WTC11 (cell line): Measurements from ENCODE around the gene POLE4. TPM values are rescaled to one million over a fixed set of nuclear protein-coding genes. Genes with fewer than 3 reads are reported as not detected.

Experiments used
- ATAC-seq: fragments of 200-7000 bp; cut with Tn5 transposase; 2 replicates; pipeline ENCODE4 v1.10.0; 2021; ENCODE audit warnings: mild to moderate bottlenecking, moderate library complexity
- CTCF ChIA-PET: fragments of 300-600 bp; sonication (Branson Sonifier 250); formaldehyde crosslinking; loops from one replicate; lab custom pipeline; 2021; ENCODE audit warnings: antibody characterized with exemption; lab: Charles Lee
- POLR2A ChIA-PET: fragments of 350-600 bp; sonication (Branson Sonifier 250); formaldehyde crosslinking; loops from one replicate; lab custom pipeline; 2021; ENCODE audit warnings: antibody characterized with exemption; lab: Charles Lee
- DNase-seq: peaks from one replicate; pipeline ENCODE4 v3.0.0; 2021; ENCODE audit warnings: low spot score
- H3K27ac Mint-ChIP-seq: 2 replicates; pipeline ENCODE4 v1.8.0; 2021; ENCODE audit warnings: mixed read lengths
- H3K27me3 Mint-ChIP-seq: 2 replicates; pipeline ENCODE4 v1.8.0; 2021; ENCODE audit warnings: low read depth, mild to moderate bottlenecking, moderate library complexity, mixed read lengths
- H3K36me3 Mint-ChIP-seq: 2 replicates; pipeline ENCODE4 v1.8.0; 2021; ENCODE audit warnings: mixed read lengths
- H3K4me1 Mint-ChIP-seq: 2 replicates; pipeline ENCODE4 v1.8.0; 2022; ENCODE audit warnings: mixed read lengths
- H3K4me3 Mint-ChIP-seq: 2 replicates; pipeline ENCODE4 v1.8.0; 2021; ENCODE audit warnings: mild to moderate bottlenecking, moderate library complexity, mixed read lengths
- H3K9me3 Mint-ChIP-seq: 2 replicates; pipeline ENCODE4 v1.8.0; 2021; ENCODE audit warnings: mixed read lengths
- EMX1 ChIP-seq: fragments of 250-450 bp; sonication (Bioruptor Pico); IDR thresholded peaks from 2 replicates; pipeline ENCODE4 v1.8.0; 2021; ENCODE audit warnings: mild to moderate bottlenecking
- FOXP1 ChIP-seq: sonication (generic); formaldehyde crosslinking; IDR thresholded peaks from 2 replicates; pipeline ENCODE4 v1.8.0; 2022; ENCODE audit warnings: missing genetic modification reagents, mild to moderate bottlenecking, moderate library complexity, borderline replicate concordance
- GRHL2 ChIP-seq: fragments of 250-450 bp; sonication (Bioruptor Pico); IDR thresholded peaks from 2 replicates; pipeline ENCODE4 v1.8.0; 2022; ENCODE audit warnings: mild to moderate bottlenecking, moderate library complexity; ENCODE audit not compliant: insufficient replicate concordance, severe bottlenecking
- JAZF1 ChIP-seq: fragments of 250-450 bp; sonication (Bioruptor Pico); IDR thresholded peaks from 2 replicates; pipeline ENCODE4 v1.9.0; 2021; ENCODE audit warnings: moderate library complexity, mild to moderate bottlenecking, inconsistent platforms
- KAT7 ChIP-seq: sonication (generic); formaldehyde crosslinking; IDR thresholded peaks from 2 replicates; pipeline ENCODE4 v1.8.1; 2023; ENCODE audit warnings: missing genetic modification reagents, mild to moderate bottlenecking, borderline replicate concordance
- NFYB ChIP-seq: sonication (generic); formaldehyde crosslinking; conservative IDR thresholded peaks from 2 replicates; pipeline ENCODE4 v1.8.0; 2022; ENCODE audit warnings: low read depth, missing genetic modification reagents
- NR3C1 ChIP-seq: sonication (generic); formaldehyde crosslinking; conservative IDR thresholded peaks from 2 replicates; pipeline ENCODE4 v1.8.1; 2023; ENCODE audit warnings: low read depth, mild to moderate bottlenecking, missing genetic modification reagents
- OVOL2 ChIP-seq: fragments of 250-450 bp; sonication (Bioruptor Pico); IDR thresholded peaks from 2 replicates; pipeline ENCODE4 v1.9.0; 2021; ENCODE audit warnings: mild to moderate bottlenecking, borderline replicate concordance
- RELA ChIP-seq: sonication (generic); formaldehyde crosslinking; IDR thresholded peaks from 2 replicates; pipeline ENCODE4 v1.8.1; 2022; ENCODE audit warnings: missing genetic modification reagents, mild to moderate bottlenecking, borderline replicate concordance
- SOX15 ChIP-seq: fragments of 250-450 bp; sonication (Bioruptor Pico); IDR thresholded peaks from 2 replicates; pipeline ENCODE4 v1.9.0; 2021; ENCODE audit warnings: mild to moderate bottlenecking
- SP1 ChIP-seq: sonication (generic); formaldehyde crosslinking; conservative IDR thresholded peaks from 2 replicates; pipeline ENCODE4 v1.8.1; 2022; ENCODE audit warnings: missing genetic modification reagents
- ZNF138 ChIP-seq: sonication (generic); formaldehyde crosslinking; conservative IDR thresholded peaks from 2 replicates; pipeline ENCODE4 v1.8.1; 2022; ENCODE audit warnings: mild to moderate bottlenecking, moderate library complexity, missing genetic modification reagents
- ZNF232 ChIP-seq: sonication (generic); formaldehyde crosslinking; IDR thresholded peaks from 2 replicates; pipeline ENCODE4 v1.8.0; 2022; ENCODE audit warnings: mild to moderate bottlenecking, missing genetic modification reagents
- ZNF671 ChIP-seq: fragments of 250-450 bp; sonication (Bioruptor Pico); IDR thresholded peaks from 2 replicates; pipeline ENCODE4 v1.8.0; 2021; ENCODE audit warnings: mild to moderate bottlenecking
- total RNA-seq: library from RNA; stranded (reverse); gene quantifications from 3 replicates; pipeline ENCODE4 v1.2.3, GENCODE V29; 2021
- TF ChIP-seq, protein P1 (sequence below): sonication (generic); formaldehyde crosslinking; IDR thresholded peaks from 2 replicates; pipeline ENCODE4 v1.8.0; 2023; ENCODE audit warnings: missing genetic modification reagents, mild to moderate bottlenecking, borderline replicate concordance
- TF ChIP-seq, protein P2 (sequence below): sonication (generic); formaldehyde crosslinking; IDR thresholded peaks from 2 replicates; pipeline ENCODE4 v1.8.0; 2022; ENCODE audit warnings: mild to moderate bottlenecking, missing genetic modification reagents
- TF ChIP-seq, protein P3 (sequence below): sonication (generic); formaldehyde crosslinking; IDR thresholded peaks from 2 replicates; pipeline ENCODE4 v1.8.1; 2022; ENCODE audit warnings: mild to moderate bottlenecking, missing genetic modification reagents, moderate library complexity, borderline replicate concordance
- TF ChIP-seq, protein P4 (sequence below): sonication (generic); formaldehyde crosslinking; IDR thresholded peaks from 2 replicates; pipeline ENCODE4 v1.8.0; 2022; ENCODE audit warnings: missing genetic modification reagents
- TF ChIP-seq, protein P5 (sequence below): sonication (generic); formaldehyde crosslinking; conservative IDR thresholded peaks from 2 replicates; pipeline ENCODE4 v1.8.1; 2022; ENCODE audit warnings: mild to moderate bottlenecking, missing genetic modification reagents

The POLE4 gene
- total RNA-seq, 1 experiment from 2014 or later, result 31.5 TPM

DNA sequence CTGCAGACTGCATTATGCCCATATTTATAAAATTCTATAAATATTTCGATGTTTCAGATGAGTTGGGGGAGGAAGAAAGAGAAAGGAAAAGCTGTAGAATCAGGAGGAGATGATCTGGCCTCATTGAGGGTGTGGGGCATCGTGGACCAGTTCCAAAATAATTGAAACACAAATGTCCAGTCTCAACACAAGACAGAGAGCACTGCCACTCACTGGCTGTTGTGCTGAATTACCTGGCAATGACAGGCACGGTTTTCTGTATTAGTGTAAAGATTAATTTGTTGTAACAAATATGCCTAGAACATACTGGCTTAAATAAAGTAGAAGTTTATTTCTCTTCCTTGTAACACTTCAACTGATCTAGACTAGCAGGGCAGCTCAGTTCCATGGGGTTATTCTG is 24.1 kb downstream of the POLE4 start:
- ChIA-PET POLR2A (no interaction called here), CTCF (no interaction called here)
- H3K27ac Mint-ChIP-seq, result no peak overlapping the region
- H3K27me3 Mint-ChIP-seq, result no peaks in the 10 kb centered on the region
- ATAC-seq, result no peak
- no peak for DNase-seq
- peaks cover 10% of the 10 kb centered on the region for H3K4me1 Mint-ChIP-seq
- no peaks in the 10 kb centered on the region for H3K36me3 Mint-ChIP-seq
- no peaks in the 10 kb centered on the region for H3K9me3 Mint-ChIP-seq
- TF ChIP-seq EMX1 (no peak), ZNF232 (no peak), NR3C1 (CRISPR knock-in tag) (no peak), RELA (CRISPR knock-in tag) (no peak), SP1 (CRISPR knock-in tag) (no peak), OVOL2 (CRISPR knock-in tag) (no peak), ZNF138 (CRISPR knock-in tag) (no peak)
- TF ChIP-seq, protein P1, sequence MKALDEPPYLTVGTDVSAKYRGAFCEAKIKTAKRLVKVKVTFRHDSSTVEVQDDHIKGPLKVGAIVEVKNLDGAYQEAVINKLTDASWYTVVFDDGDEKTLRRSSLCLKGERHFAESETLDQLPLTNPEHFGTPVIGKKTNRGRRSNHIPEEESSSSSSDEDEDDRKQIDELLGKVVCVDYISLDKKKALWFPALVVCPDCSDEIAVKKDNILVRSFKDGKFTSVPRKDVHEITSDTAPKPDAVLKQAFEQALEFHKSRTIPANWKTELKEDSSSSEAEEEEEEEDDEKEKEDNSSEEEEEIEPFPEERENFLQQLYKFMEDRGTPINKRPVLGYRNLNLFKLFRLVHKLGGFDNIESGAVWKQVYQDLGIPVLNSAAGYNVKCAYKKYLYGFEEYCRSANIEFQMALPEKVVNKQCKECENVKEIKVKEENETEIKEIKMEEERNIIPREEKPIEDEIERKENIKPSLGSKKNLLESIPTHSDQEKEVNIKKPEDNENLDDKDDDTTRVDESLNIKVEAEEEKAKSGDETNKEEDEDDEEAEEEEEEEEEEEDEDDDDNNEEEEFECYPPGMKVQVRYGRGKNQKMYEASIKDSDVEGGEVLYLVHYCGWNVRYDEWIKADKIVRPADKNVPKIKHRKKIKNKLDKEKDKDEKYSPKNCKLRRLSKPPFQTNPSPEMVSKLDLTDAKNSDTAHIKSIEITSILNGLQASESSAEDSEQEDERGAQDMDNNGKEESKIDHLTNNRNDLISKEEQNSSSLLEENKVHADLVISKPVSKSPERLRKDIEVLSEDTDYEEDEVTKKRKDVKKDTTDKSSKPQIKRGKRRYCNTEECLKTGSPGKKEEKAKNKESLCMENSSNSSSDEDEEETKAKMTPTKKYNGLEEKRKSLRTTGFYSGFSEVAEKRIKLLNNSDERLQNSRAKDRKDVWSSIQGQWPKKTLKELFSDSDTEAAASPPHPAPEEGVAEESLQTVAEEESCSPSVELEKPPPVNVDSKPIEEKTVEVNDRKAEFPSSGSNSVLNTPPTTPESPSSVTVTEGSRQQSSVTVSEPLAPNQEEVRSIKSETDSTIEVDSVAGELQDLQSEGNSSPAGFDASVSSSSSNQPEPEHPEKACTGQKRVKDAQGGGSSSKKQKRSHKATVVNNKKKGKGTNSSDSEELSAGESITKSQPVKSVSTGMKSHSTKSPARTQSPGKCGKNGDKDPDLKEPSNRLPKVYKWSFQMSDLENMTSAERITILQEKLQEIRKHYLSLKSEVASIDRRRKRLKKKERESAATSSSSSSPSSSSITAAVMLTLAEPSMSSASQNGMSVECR (CRISPR knock-in tag), result no peak
- TF ChIP-seq, protein P2, sequence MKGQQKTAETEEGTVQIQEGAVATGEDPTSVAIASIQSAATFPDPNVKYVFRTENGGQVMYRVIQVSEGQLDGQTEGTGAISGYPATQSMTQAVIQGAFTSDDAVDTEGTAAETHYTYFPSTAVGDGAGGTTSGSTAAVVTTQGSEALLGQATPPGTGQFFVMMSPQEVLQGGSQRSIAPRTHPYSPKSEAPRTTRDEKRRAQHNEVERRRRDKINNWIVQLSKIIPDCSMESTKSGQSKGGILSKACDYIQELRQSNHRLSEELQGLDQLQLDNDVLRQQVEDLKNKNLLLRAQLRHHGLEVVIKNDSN (CRISPR knock-in tag), result no peak
- TF ChIP-seq, all 79 proteins: peak for 0
- H3K4me3 Mint-ChIP-seq, result no peak overlapping the region

DNA sequence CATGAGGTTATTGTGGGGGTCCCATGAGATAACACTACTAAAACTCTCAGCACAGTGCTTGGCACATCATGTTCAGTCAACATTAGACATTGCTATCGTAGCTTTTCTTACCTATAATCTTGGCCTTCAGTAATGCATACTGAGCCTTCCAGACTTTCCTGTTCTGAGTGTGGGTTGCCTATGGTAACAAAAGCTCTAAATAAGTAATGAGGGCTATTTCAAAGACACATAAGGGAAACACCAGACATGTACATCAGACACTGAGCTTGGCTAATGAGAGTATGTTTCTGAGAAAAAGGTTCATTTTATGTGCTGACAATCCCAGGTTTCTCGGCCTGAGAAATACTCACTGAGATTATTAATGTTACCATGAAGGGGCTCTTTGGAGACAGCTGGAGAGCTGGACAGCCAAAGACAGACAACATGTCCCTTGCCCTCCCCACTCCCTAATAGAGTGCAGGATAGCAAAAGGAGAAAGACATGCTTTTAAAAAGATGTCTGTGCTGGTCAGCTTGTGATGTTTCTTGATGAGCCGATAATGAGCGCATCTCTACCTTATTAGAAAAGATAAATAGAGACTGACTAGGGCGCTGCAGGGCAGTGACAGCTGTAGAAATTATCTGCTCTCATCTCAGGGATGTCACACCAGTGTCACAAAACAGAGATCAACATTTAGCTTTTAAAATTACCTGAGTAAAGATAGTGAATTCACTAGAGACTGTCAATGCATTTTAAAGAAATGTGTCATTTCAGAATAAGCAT is 25.4 kb downstream of the POLE4 start:
- Mint-ChIP-seq H3K9me3 (no peaks in the 10 kb centered on the region), H3K27ac (no peak overlapping the region), H3K27me3 (no peaks in the 10 kb centered on the region), H3K36me3 (no peaks in the 10 kb centered on the region), H3K4me3 (no peak overlapping the region), H3K4me1 (peaks cover 10% of the 10 kb centered on the region)
- no peak for DNase-seq
- ChIA-PET POLR2A (no interaction called here), CTCF (interaction anchor here (1.0 to 1.9 kb wide), 6 partner anchors 9 to 293 kb away, joined by 3 to 11 read pairs (median 4); no protein-coding TSS in a partner anchor)
- no peak for ATAC-seq
- TF ChIP-seq OVOL2 (CRISPR knock-in tag) (no peak), KAT7 (no peak), SOX15 (no peak), ZNF232 (no peak), JAZF1 (CRISPR knock-in tag) (no peak), FOXP1 (CRISPR knock-in tag) (no peak), NFYB (no peak), ZNF671 (CRISPR knock-in tag) (no peak), GRHL2 (no peak)
- TF ChIP-seq, protein P3, sequence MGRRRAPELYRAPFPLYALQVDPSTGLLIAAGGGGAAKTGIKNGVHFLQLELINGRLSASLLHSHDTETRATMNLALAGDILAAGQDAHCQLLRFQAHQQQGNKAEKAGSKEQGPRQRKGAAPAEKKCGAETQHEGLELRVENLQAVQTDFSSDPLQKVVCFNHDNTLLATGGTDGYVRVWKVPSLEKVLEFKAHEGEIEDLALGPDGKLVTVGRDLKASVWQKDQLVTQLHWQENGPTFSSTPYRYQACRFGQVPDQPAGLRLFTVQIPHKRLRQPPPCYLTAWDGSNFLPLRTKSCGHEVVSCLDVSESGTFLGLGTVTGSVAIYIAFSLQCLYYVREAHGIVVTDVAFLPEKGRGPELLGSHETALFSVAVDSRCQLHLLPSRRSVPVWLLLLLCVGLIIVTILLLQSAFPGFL (CRISPR knock-in tag), result no peak
- TF ChIP-seq, protein P4, sequence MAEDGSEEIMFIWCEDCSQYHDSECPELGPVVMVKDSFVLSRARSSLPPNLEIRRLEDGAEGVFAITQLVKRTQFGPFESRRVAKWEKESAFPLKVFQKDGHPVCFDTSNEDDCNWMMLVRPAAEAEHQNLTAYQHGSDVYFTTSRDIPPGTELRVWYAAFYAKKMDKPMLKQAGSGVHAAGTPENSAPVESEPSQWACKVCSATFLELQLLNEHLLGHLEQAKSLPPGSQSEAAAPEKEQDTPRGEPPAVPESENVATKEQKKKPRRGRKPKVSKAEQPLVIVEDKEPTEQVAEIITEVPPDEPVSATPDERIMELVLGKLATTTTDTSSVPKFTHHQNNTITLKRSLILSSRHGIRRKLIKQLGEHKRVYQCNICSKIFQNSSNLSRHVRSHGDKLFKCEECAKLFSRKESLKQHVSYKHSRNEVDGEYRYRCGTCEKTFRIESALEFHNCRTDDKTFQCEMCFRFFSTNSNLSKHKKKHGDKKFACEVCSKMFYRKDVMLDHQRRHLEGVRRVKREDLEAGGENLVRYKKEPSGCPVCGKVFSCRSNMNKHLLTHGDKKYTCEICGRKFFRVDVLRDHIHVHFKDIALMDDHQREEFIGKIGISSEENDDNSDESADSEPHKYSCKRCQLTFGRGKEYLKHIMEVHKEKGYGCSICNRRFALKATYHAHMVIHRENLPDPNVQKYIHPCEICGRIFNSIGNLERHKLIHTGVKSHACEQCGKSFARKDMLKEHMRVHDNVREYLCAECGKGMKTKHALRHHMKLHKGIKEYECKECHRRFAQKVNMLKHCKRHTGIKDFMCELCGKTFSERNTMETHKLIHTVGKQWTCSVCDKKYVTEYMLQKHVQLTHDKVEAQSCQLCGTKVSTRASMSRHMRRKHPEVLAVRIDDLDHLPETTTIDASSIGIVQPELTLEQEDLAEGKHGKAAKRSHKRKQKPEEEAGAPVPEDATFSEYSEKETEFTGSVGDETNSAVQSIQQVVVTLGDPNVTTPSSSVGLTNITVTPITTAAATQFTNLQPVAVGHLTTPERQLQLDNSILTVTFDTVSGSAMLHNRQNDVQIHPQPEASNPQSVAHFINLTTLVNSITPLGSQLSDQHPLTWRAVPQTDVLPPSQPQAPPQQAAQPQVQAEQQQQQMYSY (CRISPR knock-in tag), result no peak
- TF ChIP-seq, protein P1 (CRISPR knock-in tag), result no peak
- TF ChIP-seq, protein P5, sequence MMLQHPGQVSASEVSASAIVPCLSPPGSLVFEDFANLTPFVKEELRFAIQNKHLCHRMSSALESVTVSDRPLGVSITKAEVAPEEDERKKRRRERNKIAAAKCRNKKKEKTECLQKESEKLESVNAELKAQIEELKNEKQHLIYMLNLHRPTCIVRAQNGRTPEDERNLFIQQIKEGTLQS (CRISPR knock-in tag), result no peak
